ENCODE measurements around the gene SALL2.
A peak's percentile ranks its signal among the peaks of the same experiment; 100 is the strongest.

The SALL2 gene

DNA sequence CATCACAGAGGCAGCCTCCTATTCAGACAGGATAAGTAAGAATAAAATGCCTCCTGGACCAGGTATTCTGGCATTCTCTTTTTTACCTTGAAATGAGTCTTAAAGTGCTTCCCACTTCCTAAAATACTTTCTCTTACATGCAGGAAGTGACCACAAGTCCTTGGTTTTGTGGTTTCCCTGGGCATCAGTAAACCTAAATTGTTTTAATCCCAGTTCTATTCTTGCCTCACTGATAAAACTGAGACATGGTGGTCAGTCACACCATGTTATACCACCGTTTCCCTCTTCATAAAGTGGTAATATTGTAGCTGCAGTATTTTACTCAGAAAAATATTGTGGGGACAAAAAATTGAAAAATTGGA, 1.2 kb upstream of the SALL2 start:
- DNase-seq (ENCODE audit: low read depth) = no peak

DNA sequence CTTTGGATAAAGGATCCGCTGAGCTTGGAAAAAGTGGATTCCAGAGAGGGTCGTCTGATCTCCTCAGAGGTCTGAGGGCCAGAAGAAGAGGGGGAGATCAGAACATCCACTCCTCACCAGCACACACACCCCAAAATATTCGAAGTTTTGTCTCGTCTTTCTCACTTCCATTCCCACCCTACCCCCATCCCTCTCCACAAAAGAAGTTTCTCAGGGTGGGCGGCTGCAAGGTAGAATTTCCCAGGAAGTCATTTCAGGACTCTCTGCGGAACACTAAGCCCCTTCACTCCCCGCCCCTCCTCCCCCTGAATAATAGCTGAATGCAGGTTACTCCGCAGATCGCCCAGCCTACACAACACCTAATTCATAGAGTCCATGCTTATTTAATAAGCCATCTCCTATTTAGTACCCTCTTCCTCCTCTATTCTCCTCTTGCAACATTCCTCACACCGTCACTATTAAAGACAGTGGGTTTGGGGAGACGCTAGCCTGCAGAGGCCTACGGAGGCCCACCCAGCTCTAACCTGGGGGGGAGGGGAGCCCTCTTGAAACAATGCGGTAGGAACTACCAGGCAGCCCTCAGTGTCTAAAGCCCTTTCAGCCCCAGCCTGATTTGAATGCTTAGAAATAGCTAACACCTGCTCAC, 649 bp upstream of the SALL2 start:
- no peak for DNase-seq (ENCODE audit: low read depth)

DNA sequence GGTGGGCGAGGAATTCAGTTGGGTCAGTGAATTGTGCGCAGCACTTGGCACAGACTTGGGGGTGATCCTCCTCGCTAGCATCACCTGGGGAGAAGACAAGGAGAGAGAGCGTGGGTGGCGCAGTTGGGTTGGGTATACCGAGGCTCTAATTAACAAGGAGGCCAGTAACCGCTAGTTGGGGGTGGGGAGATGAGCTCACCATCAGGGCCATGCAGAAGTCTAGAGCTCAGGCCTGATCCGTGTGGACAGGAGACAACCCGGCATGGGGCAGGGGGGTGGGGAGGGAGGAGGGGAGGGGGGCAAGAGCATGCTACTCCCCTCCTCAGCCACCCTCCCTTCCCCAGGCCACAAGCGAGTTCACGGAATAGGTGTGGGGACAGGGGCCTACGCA, 580 bp downstream of the SALL2 start:
- DNase-seq (ENCODE audit: low read depth) = peak; percentile 30

DNA sequence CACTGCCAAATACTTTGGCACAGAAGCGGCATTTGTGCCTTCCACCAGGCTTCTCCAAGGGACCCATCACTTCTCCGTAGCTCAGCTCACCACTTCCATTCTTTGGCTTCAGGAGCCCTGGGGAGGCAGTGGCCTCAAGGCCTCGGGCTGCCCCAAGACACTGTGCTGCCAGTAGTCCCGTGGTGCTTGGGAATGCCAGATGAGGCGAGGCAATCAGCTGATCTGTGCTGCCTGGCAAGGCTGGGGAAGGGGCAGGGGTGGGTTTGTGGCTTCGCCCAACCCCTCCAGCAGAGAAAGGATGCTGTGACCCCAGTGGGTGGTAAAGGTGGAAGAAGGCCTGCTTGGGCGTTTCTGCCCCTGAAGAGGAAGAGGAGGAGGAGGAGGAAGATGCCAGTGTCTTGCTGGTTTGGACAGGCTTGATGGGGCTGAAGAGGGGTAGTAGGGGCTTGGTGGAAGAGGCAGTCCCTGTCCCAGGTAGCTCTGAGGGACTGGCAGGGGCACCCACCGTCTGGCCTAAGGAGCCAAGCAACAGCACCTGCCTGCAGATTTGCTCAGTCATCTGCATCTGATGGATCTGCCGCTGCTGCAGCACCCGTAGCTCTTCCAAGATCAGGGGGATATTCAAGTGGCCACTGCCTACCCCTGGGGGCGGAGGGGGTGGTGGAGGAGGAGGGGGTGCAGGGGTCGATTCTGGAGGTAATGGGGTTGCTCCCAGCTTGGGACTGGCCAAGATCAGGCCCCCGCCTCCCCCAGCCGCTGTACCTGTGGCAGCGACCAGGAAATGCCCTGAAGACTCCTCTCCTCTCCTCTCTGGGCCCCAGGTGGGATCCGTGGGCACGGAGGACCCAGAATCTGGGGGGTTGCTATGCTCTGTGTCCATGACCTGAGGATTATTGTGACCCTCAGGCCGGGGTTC, 1.3 kb downstream of the SALL2 start:
- DNase-seq (ENCODE audit: low read depth) = no peak

DNA sequence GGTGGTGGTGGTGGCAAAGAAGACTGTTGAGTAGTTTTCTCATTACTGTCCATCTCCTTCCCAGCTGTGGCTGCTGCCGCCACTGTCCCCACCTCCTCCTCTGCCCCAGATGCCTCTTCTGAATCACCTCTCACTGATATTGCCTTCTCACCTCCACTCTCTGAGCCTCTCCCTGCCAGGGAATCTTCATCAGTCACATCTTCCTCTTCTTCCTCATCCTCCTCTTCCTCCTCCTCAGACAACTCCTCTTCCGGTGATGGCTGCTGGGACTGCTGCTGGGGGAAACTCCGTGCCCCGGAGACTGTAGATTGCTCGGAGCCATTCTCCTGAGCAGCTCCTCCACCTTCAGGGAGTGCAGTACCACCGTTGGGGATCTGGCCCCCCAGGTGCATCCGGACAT, 2.9 kb downstream of the SALL2 start:
- no peak for DNase-seq (ENCODE audit: low read depth)

DNA sequence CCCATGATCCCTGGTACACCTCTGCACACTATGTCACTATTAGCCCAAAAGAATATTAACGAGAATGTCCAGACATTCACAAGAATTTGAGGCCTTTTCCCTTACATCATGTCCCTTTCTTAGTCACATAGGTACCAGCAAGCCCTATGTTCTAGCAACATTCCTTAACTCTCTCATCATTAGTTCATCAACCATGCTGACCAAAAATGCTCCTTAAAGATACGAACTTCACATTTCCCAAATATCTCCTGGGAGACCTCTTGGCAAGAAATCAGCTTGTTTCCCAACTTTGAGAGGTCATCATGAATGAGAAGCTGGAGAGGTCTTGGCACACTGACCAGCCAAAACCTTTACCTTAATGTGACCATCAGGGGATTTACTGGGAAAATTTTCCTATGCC, 4.6 kb downstream of the SALL2 start:
- peak; percentile 84 for DNase-seq (ENCODE audit: low read depth)

DNA sequence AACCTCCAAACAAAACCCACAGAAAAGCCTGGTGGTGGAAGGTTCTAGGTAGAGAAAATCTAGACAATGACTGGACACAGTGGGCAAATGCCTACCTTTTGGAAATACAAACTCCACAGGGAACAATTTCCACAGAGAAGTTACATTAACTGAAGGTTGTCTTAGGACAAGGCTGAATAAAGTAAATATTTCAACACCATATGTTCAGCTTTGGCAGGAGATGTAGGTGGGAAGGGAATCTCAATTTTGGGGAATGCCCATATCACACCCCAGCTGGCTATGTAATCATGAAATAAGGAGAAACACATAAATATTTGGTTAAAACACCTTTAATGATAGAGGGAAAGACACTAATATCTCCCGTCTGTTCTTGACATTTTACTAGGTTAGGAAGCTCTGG, 5.4 kb downstream of the SALL2 start:
- no peak for DNase-seq (ENCODE audit: low read depth)

DNA sequence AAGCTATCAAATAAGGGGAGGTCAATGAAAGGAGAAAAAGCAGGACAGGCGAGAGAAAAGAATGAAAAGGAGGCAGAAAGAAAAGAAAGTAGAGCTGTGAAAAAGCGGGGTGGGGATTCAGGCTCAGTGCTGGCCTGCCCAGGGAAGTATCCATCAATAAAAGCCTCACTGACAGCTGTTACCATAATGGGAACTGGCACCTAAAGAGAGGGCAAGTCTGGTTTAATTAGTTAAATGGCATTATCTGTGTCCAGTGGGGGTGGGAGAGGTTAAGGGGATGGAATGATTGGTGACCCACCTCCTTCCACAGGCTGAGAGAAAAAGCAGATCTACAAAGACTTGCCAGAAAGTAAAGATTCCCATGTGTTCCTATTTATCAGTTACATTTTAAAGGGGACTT, 7.4 kb downstream of the SALL2 start:
- no peak for DNase-seq (ENCODE audit: low read depth)

DNA sequence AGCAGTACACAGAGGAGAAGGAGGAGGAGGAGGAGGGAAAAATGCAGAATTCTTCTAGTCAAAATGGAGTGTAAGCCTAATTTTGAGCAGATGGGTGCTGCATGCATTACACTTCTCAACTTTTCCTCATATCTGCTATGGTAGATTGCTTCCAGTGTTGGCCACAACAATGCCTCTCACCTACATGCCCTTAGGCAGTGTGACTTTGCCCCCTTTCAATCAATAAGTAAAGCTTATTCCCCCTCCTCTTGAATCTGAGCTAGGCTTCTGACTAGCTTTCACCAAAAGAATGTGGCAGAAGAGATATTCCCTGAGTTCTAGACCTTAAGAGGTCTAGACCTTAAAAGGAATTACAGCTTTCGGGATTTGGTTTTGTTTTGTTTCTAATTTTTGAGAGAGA, 11.8 kb downstream of the SALL2 start:
- no peak for DNase-seq (ENCODE audit: low read depth)

DNA sequence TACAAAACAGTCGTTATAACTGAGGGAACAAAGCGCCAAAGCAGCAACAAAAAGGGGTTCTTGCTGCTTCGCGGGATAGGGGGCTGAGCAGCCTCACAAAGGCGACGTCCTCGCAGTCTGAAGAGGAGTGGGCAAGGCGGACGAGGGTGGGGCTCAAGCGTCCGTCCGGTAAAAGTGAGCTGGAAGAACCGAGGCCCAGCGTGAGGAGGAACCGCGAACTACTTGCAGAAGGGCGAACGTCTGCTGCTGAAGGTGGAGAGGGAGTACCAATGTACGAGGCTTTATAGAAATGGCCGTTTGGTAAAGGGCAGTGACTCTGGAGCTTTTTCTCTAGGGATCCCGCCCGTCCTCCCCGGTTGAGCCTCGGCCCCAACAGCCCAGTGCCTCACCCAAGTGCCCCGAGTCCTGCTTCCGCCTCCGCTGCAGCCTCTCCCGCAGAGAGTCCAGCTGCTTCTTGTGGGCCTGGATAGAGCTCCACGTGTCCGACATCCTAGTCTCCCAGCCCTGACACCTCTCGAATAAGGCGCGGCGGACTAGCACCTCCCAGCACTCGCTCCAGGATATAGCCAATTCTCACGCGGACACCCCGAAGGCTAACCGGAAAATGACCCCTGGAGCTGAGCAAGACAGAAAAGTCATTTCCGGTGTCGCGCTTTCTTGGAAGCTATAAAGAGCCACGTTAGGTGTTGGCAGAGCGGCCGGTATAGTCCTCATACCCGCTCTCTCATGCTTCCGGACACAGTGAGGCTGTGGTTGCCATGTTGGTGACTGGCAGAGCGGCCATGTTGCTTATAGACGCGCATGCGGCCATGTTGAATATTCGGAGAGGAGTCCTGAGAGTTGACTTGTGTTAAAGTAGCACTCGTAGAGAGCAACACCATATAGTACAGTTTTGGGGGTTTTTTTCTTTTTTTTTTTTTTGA, 15.2 kb downstream of the SALL2 start, which contains the start of gene METTL3:
METTL3 (minus strand) TSS at position 606 of the 923 bp plus-strand sequence; CDS start at position 489, 117 bp downstream.
- peak; percentile 100 for DNase-seq (ENCODE audit: low read depth)

DNA sequence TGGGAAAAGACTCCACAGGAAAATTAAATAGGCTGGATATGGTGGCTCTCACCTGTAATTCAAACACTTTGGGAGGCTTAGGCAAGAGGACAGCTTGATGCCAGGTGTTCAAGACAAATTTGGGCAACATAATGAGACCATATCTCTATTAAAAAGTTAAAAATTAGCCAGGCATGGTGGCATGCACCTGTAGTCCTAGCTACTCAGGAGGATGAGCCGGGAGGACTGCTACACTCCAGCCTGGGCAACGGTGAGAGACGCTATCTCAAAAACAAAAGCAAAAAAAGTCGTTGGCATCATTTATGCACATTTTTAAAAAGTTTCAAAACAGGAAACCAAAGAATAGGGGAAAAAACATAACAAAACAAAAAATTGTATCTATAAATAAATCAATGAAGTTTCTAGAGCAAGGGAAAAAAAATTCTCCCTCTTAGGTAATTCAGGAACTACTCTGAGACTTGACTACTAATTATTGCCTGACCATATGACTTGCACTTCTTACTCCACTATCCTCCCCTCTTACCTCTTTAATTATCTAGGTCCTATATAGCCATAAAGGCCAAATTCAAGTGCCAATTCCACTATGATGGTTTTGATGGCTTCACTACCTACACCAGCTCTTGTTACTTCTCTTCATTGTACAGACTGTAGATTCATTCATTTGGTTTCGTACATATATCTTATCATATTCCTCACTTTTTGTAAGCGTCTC, 16.6 kb downstream of the SALL2 start:
- DNase-seq (ENCODE audit: low read depth) = no peak

DNA sequence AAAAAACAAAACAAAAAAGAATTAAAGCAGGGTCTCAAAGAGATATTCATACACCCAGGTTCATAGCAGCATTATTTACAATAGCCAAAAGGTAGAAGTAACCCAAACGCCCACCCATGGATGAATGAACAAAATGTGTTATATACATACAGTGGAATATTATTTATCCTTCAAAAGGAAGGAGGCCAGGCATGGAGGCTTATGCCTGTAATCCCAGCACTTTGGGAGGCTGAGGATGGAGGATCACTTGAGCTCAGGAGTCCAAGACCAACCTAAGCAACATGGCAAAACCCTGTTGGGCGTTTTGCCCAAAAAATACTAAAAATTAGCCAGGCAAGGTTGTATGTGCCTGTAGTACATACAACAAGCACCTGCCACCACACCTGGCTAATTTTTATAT, 19.6 kb downstream of the SALL2 start:
- no peak for DNase-seq (ENCODE audit: low read depth)

DNA sequence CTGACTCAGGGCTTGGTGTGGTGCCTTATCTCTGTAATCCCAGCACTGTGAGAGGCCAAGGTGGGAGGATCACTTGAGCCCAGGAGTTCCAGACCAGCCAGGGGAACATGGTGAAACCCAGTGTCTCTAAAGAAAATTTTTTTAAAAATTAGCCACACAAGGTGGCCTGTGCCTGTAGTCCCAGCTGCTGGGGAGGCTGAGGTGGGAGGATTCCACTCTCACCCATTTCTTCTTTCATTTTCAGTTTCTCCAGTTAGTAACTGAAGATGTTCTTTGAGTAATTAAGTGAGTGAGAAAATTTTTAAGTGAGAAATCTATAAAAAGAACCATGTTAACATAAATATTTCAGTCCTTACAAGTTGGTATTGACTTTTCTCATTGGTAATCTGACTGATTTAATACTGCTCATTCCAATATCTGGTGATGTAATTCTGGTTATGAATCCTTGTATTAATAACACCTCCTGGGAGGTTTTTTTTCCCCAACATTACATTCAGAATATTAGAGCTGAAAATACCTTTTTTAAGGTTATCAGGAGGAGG, 21.1 kb downstream of the SALL2 start:
- DNase-seq (ENCODE audit: low read depth) = no peak

DNA sequence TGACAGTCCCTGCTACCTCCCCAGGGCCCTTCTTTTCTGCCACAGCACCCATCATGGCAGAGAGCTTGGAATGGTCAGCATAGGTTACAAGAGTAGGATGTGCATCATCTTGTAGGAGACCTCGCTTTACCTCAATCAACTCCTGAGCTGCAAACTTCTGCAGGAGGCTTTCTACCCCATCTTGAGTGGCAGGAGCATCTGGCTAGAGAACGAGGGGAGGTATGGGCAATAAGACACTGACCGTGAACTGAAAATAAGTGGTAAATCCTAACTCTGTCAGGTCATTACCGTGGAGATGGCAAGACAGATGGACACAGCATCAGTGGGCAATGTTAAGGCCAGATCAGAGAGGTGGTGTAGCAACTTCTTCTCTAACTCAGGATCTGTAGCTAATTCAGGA, 22.8 kb downstream of the SALL2 start:
- DNase-seq (ENCODE audit: low read depth) = no peak

DNA sequence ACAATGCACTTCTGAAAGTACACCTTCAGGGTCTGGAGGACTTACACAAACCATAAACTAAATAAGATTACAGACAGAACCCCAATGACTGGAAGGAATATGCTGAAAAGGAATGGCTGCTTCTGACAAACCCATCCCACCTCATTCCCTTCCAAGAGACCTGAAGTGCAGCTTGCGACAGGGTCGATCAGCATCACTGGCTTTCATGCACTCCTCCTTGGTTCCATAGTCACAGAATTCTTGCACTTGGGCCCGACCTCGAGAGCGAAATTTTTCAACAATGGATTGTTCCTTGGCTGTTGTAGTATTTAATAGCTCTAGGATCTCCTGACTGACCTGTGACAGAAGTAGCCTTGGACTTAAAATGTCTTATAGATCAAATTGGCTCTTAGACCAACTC, 24.6 kb downstream of the SALL2 start:
- DNase-seq (ENCODE audit: low read depth) = no peak

DNA sequence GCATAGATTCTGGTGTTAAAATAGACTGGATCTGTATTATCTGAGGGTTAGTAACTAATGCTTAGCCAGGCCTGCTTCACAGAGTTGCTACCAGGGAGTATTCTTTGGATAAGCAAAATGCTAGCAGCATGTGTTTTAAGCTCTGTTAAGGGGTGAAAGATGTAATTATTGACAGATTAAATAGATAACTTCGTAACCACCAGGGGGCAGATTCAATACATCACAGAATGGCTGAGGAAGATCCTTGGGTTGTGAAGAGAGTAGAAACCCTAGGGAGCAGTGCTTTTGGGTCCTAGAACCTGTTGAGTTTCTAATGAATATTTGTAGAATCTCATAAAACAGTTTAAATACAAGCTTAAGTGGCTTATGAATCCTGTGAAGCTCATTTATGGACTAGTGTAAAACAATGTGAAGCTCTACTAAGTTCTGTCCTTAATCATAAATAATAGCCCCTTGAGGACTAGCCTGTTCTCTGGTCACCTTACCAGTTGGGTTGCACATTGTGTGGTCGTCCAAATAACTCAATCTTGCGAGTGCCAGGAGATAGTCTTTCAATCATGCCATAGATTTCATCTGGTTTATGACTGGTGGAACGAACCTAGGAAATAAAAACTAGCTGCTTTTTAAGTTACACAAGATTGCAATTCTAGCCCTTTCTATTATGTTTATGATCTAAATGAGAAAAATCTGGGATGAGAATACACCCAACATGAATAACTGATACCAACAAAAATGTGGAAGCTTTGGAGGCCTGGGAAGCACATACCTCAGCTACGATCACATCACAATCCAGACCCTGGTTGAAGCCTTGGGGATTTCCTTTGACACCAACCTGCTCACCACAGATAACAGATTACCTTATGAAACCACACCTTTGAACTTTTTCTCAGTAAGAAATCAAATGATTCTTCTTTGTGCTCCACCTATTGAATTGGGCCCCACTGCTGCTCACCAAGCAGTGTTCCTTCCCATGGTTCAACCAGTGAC, 27.3 kb downstream of the SALL2 start:
- peak; percentile 58 for DNase-seq (ENCODE audit: low read depth)

DNA sequence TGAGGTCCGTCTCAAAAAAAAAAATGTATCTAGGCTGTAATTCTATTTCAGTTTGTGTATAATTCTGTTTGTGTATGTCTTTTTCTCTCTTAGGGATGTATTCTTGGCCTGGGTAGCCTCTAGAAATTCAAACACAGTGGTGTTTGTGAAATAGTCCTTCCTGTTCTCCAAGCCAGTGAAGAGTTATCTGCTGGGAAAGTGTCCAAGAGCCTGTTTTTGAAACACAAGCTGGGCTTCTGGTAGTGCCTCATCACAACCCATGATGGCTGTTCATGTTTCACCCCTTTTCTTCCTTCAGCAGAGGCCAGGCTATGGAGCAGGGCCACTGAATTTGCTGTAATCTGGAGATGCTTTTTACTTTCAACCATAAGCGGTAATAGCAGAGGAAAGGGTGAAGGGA, 29.7 kb downstream of the SALL2 start:
- DNase-seq (ENCODE audit: low read depth) = no peak

DNA sequence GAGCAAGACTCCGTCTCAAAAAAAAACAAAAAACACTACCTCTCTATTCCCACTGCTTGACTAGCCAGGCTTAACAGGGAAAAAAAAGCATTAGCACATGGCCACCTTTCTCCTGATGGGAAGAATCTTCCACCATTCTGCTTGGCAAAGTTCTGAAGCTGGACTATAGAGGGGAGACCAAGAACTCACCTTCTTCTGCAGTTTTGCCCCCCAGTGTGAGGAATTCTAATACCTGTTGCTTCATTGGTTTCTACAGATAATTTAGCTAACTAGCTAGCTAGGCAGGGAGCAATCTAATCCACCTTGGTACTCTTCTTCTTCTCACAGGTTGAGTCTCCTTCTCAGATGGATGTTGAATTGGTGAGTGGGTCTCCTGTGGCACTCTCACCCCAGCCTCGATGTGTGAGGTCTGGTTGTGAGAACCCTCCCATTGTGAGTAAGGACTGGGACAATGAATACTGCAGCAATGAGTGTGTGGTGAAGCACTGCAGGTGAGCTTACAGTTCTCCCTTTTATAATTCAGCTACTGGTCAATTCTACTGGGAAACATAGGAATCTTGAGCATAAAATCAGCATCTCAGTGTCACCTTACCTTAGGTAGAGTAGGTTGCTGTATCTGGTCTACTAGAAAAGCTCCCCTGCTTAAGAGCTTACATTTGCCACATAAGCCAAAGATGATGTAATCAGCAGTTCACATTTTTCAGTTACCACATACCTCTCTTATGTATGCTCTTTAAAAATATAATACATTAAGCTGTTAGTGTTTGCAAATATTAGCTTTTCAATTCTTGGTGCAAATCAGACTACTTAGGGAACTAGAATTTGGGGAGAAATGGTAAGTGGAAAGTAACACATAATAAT, 31.0 kb downstream of the SALL2 start:
- DNase-seq (ENCODE audit: low read depth) = peak; percentile 44

DNA sequence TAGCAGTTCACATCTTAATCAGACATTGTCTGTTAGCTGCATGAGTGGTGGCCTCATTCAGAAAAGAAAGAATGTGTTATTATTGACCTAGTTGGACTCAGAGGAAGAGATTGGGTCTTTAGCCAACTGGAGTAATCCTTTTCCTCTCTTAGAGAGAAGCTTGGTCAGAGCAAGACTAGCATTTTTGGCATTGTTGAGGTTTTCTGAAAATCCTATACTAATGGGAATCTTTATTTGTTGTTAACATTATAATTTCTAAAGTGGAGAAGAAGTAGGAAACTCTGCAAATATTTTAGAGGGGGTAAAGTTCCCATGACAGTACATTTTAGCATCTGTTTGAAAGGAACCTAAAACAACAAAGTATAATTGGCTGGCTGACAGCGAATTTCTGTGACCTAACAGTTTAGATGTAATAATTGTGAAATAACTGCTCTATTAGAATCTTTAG, 39.5 kb downstream of the SALL2 start:
- peak; percentile 93 for DNase-seq (ENCODE audit: low read depth)

Measured in EH (cell line).